Heart left ventricle (tissue), 13 donors: ENCODE measurements around the gene AKR1B1.

Experiments used
- CTCF ChIP-seq, 12 donors: fragments of 200-600 bp; sonication (generic) in 4 of 12; IDR thresholded peaks; one replicate each; pipeline versions ENCODE4 v1.5.0 to v1.8.0; 2018 to 2022; ENCODE audit warnings: antibody characterized with exemption in 12 of 12, mild to moderate bottlenecking in 5 of 12
- POLR2A ChIP-seq, 2 donors: fragments of 450-650 bp; IDR thresholded peaks; one replicate each; pipeline ENCODE4 v1.6.1; 2017; ENCODE audit warnings: antibody characterized with exemption in 2 of 2, mild to moderate bottlenecking in 2 of 2, moderate library complexity in 2 of 2
- donor health status: ischemic (EF 13 %, LVEDD 7.1; RV severe dilation, severe dysfunction).
- donor health status: DM: no; HTN: yes; CAD: no.
- donor health status: DM: no; HTN: no; CAD: no.
- donor health status: ischemic (EF 25% LVEDD 6.9; RV normal size, moderate dysfunction).
- donor health status: ischemic (EF 25% LVEDD 5.7; RV mildly dilated, moderate dysfunction).
- donor health status: ischemic (EF 35%, LVEDD 5.7; RV mildly dilated, moderate dysfunction).
- donor health status: nonischemic (EF 11% LVEDD 7.7; RV severe dilation, severe dysfunction).
- donor health status: DM: yes; HTN: yes; CAD: no.
- donor health status: PGD.
- donor health status: ischemic (EF 29% LVEDD 5.4; RV normal size, mild dysfunction).
- donor health status: nonischemic (EF 23%, LVEDD 6.1; RV moderate dilation, normal function).

GRCh38 chr7:134425777-134426176 lies 33.1 kb downstream of the AKR1B1 start:
- TF ChIP-seq CTCF (IDR thresholded peaks at IDR 0.05) (no peak), POLR2A (IDR thresholded peaks at IDR 0.05) (no peak)
